PC-3 (cell line): Measurements from ENCODE around the gene C12orf57.

Source experiments
- CTCF ChIP-seq: fragments of 300-600 bp; sonication (generic); conservative IDR thresholded peaks from 2 replicates; pipeline ENCODE4 v1.5.1; 2017; ENCODE audit warnings: antibody characterized with exemption, low read depth, mild to moderate bottlenecking, low read length
- EZH2 ChIP-seq: fragments of 300-600 bp; sonication (generic); IDR thresholded peaks from one replicate; pipeline ENCODE4 v1.6.1; 2017; ENCODE audit warnings: antibody characterized with exemption, mild to moderate bottlenecking, low read length; ENCODE audit not compliant: unreplicated experiment
- EZH2phosphoT487 ChIP-seq: fragments of 300-600 bp; sonication (generic); IDR thresholded peaks from 2 replicates; pipeline ENCODE4 v1.6.1; 2018; ENCODE audit warnings: mild to moderate bottlenecking, antibody characterized with exemption, low read length, borderline replicate concordance

- TF ChIP-seq EZH2phosphoT487 (no peak), CTCF (no peak), EZH2 (no peak)
Measured at GRCh38 chr12:6967651-6968100, 23.9 kb downstream of the C12orf57 start.
